A673 (cell line): Measurements from ENCODE around the gene CAMK2N2. TPM values are rescaled to one million over a fixed set of nuclear protein-coding genes. Genes with fewer than 3 reads are reported as not detected.

Experiments
- BruUV-seq: library from RNA; stranded (reverse); fragments of 400-500 nt; replicated peaks from 2 replicates; lab custom pipeline; 2021; lab: Mats Ljungman, UMichigan
- CTCF ChIA-PET: fragments of 300-600 bp; sonication (Branson Sonifier 250); formaldehyde crosslinking; loops from one replicate; lab custom pipeline; 2022; ENCODE audit warnings: antibody characterized with exemption; lab: Charles Lee
- POLR2A ChIA-PET: fragments of 300-600 bp; sonication (Branson Sonifier 250); formaldehyde crosslinking; loops from one replicate; lab custom pipeline; 2022; ENCODE audit warnings: antibody characterized with exemption; ENCODE audit not compliant: low non-redundant PET; lab: Charles Lee
- DNase-seq: peaks from one replicate; pipeline ENCODE4 v3.0.0-alpha.2; 2015; ENCODE audit warnings: low spot score
- H3K27ac ChIP-seq: fragments of 200-600 bp; sonication (generic); 2 replicates; pipeline ENCODE4 v1.5.1; 2016; ENCODE audit warnings: mixed run types, low read depth, mild to moderate bottlenecking, mixed read lengths, antibody characterized with exemption, low read length; ENCODE audit not compliant: poor library complexity, severe bottlenecking
- H3K27me3 ChIP-seq: fragments of 200-600 bp; sonication (generic); replicated peaks from 2 replicates; pipeline ENCODE4 v1.6.1; 2017; ENCODE audit warnings: mixed run types, low read depth, mild to moderate bottlenecking, mixed read lengths, antibody characterized with exemption, low read length; ENCODE audit not compliant: insufficient read depth, poor library complexity
- H3K36me3 ChIP-seq: fragments of 200-600 bp; sonication (generic); 2 replicates; pipeline ENCODE4 v1.6.1; 2016; ENCODE audit warnings: mixed run types, mild to moderate bottlenecking, mixed read lengths, antibody characterized with exemption, low read length; ENCODE audit not compliant: insufficient read depth, poor library complexity, severe bottlenecking
- H3K4me1 ChIP-seq: fragments of 200-600 bp; sonication (generic); 2 replicates; pipeline ENCODE4 v1.6.1; 2017; ENCODE audit warnings: mixed run types, mild to moderate bottlenecking, mixed read lengths, antibody characterized with exemption, low read length; ENCODE audit not compliant: insufficient read depth, poor library complexity, severe bottlenecking
- H3K4me3 ChIP-seq: fragments of 200-600 bp; sonication (generic); 2 replicates; pipeline ENCODE4 v1.5.1; 2016; ENCODE audit warnings: low read depth, mixed run types, mild to moderate bottlenecking, mixed read lengths, low read length; ENCODE audit not compliant: poor library complexity, severe bottlenecking
- H3K9me3 ChIP-seq: fragments of 200-600 bp; sonication (generic); 2 replicates; pipeline ENCODE4 v1.6.1; 2016; ENCODE audit warnings: mixed run types, low read depth, mild to moderate bottlenecking, mixed read lengths, antibody characterized with exemption, low read length; ENCODE audit not compliant: poor library complexity, severe bottlenecking
- EZH2 ChIP-seq: fragments of 200-600 bp; sonication (generic); IDR thresholded peaks from 2 replicates; pipeline ENCODE4 v1.6.1; 2017; ENCODE audit warnings: borderline replicate concordance, low read depth, mild to moderate bottlenecking, mixed read lengths, antibody characterized with exemption, low read length; ENCODE audit not compliant: poor library complexity, severe bottlenecking
- intact Hi-C: fragments of 100-400 bp; cut with micrococcal nuclease; formaldehyde crosslinking; loops from one replicate; pipeline ENCODE4 v1.10.0; 2022; ENCODE audit not compliant: unreplicated experiment
- total RNA-seq: library from RNA; stranded (reverse); gene quantifications from 2 replicates; pipeline ENCODE4 v1.2.3, GENCODE V29; 2021
- TF ChIP-seq, protein P1 (sequence below): fragments of 300-800, 200-600 bp; sonication (generic); conservative IDR thresholded peaks from 2 replicates; pipeline ENCODE4 v1.5.1; 2017; ENCODE audit warnings: low read depth, mild to moderate bottlenecking, antibody characterized with exemption, low read length, moderate library complexity, mixed read lengths

CAMK2N2 gene
- total RNA-seq, 1 experiment from 2014 or later = 1.3 TPM

DNA sequence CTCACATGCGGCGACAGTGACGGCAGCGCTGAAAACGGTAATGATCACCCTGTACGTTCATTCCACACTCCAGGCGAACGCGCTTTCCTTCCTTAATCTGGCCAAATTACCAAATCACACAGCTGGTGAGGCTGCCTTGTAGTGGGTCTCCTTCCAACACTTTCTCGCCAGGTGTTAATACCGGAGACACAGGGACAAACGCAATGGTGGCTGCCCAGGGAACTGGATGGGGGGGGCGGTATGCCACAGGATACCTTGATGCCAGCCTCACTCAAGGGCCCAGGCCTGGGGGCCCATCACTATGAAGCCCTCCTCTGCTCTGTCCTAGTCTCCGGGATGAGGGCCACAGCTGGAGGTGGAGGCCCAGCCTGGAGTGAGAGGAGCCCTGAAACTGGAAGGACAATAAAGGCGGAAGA is 1.4 kb upstream of the CAMK2N2 start:
- H3K27ac ChIP-seq = no peak overlapping the region
- H3K9me3 ChIP-seq = no peaks in the 10 kb centered on the region
- BruUV-seq = no TSS peak
- ChIA-PET POLR2A (no interaction called here), CTCF (interaction anchor here (0.6 kb wide), 1 partner anchor 13 kb away, joined by 11 read pairs; no protein-coding TSS in a partner anchor)
- no peaks in the 10 kb centered on the region for H3K36me3 ChIP-seq
- TF ChIP-seq, protein P1, sequence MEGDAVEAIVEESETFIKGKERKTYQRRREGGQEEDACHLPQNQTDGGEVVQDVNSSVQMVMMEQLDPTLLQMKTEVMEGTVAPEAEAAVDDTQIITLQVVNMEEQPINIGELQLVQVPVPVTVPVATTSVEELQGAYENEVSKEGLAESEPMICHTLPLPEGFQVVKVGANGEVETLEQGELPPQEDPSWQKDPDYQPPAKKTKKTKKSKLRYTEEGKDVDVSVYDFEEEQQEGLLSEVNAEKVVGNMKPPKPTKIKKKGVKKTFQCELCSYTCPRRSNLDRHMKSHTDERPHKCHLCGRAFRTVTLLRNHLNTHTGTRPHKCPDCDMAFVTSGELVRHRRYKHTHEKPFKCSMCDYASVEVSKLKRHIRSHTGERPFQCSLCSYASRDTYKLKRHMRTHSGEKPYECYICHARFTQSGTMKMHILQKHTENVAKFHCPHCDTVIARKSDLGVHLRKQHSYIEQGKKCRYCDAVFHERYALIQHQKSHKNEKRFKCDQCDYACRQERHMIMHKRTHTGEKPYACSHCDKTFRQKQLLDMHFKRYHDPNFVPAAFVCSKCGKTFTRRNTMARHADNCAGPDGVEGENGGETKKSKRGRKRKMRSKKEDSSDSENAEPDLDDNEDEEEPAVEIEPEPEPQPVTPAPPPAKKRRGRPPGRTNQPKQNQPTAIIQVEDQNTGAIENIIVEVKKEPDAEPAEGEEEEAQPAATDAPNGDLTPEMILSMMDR = no peak
- TF ChIP-seq EZH2 = no peak
- no peak for DNase-seq
- intact Hi-C loops = no loop called here
- peaks cover 11% of the 10 kb centered on the region for H3K4me1 ChIP-seq
- H3K4me3 ChIP-seq = peak overlapping the region; percentile 51
- peaks cover 25% of the 10 kb centered on the region for H3K27me3 ChIP-seq

DNA sequence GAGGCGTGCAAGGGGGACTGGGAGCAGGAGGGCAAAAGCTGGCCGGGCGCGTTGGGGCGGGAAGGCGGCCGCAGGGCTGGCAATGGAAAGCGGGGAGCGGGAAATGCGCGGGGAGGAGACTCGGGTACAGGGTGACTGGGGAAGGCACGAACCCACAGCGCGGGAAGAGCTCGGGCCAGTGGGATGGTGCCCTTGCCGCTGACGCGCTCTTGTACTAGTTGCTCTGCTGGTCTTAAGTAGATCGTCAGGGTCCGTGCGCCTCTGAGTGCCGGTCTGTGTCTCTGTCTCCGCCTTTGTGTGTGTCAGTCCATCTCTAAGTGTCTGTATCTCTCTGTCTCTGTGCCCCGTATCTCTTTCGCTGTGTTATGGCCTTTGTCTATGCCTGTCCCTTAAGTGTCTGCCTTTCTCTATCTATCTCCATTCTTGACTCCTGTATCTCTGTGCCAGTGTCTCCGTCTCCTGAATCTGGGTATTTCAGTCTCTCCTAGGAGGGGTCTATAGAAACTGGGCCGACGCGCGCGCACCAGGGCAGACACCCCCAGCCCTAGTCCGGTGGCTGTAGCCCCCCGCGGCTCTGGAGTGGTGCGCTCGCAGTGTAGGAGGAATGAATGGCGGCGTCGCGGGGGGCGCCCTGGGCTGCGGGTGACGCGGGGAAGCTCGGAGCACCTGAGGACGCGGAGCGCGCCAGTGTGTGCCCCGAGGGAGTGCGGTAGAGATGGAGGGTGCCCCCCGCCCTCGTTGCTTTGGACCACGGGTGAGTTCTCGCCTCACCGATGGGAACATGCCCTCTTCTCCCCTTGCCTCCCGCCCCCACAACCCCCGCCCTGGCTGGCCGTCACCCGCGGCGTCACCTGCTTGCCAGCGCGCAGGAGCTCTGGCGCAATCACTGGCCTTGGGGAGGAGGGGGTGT is 756 bp upstream of the CAMK2N2 start:
- Histone ChIP-seq H3K4me3 (peak overlapping the region; percentile 51), H3K27ac (no peak overlapping the region), H3K9me3 (no peaks in the 10 kb centered on the region), H3K36me3 (no peaks in the 10 kb centered on the region), H3K4me1 (peaks cover 11% of the 10 kb centered on the region), H3K27me3 (peaks cover 25% of the 10 kb centered on the region)
- peak; percentile 37 for DNase-seq
- intact Hi-C loops = no loop called here
- ChIA-PET POLR2A (no interaction called here), CTCF (interaction anchor here (0.6 kb wide), 1 partner anchor 12 kb away, joined by 11 read pairs; no protein-coding TSS in a partner anchor)
- BruUV-seq = no TSS peak
- TF ChIP-seq EZH2 = no peak
- TF ChIP-seq, protein P1 = no peak

DNA sequence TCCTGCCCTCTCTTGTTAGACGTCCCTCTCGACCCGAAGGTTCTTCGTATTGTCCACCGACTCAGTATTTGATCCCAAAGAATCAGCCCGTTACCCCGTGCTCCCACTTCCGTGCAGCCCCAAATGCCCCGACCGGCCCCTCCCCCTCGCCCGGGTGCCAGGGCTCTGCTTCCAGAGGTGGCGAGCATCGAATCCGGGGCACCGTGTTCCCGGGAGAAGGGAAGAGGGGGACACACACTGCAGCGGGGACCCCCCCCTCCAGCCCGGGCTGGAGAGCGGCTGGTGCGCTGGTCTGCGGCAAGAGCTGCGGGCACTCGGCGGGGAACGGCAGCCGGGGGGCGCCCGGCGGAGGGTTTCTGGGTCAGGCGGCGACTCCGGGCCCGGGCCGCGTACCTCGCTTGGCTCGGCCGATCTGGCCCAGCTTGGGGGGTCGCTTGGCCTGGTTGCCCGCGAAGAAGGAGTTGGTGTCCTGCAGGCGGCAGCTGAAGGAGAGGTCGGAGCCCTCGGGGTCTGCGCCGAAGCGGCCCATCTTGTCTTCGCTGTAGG is 556 bp downstream of the CAMK2N2 start:
- H3K4me3 ChIP-seq = peak overlapping the region; percentile 51
- H3K27me3 ChIP-seq = peaks cover 25% of the 10 kb centered on the region
- TF ChIP-seq, protein P1 = no peak
- TF ChIP-seq EZH2 = peak; percentile 53
- POLR2A ChIA-PET = interaction anchor here (0.7 kb wide), 1 partner anchor 367 kb away, joined by 9 read pairs; no protein-coding TSS in a partner anchor
- no peaks in the 10 kb centered on the region for H3K36me3 ChIP-seq
- CTCF ChIA-PET = interaction anchor here (0.5 to 0.6 kb wide), 2 partner anchors 34 to 80 kb away, joined by 4 to 5 read pairs; no protein-coding TSS in a partner anchor
- intact Hi-C loops = no loop called here
- BruUV-seq = no TSS peak
- no peaks in the 10 kb centered on the region for H3K9me3 ChIP-seq
- no peak for DNase-seq
- H3K27ac ChIP-seq = no peak overlapping the region
- H3K4me1 ChIP-seq = peaks cover 11% of the 10 kb centered on the region
